Femur (tissue), 1 donor: ENCODE results near the gene MBD3L3.
"Not testable (repeated sequence)": the region's sequence is repeated elsewhere in the genome, so short reads cannot be mapped to it uniquely, and the experiment has no call there.

Experiments
- DNase-seq: peaks from one replicate; pipeline ENCODE4 v3.0.0-alpha.2; 2017

The MBD3L3 gene

DNA sequence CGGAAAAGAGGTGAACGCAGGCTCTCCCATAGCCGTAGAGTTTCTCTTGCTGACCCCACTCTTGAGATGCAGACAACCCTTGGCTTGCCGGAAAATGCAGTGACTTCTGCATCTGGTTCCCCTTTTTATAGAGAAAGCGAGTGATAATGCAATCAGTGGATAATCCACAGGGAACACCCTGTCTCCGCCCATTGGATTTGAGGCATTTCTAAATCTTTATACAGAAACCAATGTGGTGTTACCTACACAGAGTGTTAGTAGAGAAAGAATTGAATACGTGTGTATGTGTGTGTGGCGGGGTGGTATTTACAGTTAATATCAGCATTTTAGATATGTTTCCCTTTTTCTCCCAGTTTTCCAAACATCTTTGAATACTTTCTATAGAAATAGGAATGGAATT lies at the start of gene MBD3L3:
MBD3L3 (minus strand) TSS at position 101 of the 400 bp plus-strand sequence; CDS start at position 30, 71 bp downstream.
- DNase-seq, result not testable (repeated sequence)

DNA sequence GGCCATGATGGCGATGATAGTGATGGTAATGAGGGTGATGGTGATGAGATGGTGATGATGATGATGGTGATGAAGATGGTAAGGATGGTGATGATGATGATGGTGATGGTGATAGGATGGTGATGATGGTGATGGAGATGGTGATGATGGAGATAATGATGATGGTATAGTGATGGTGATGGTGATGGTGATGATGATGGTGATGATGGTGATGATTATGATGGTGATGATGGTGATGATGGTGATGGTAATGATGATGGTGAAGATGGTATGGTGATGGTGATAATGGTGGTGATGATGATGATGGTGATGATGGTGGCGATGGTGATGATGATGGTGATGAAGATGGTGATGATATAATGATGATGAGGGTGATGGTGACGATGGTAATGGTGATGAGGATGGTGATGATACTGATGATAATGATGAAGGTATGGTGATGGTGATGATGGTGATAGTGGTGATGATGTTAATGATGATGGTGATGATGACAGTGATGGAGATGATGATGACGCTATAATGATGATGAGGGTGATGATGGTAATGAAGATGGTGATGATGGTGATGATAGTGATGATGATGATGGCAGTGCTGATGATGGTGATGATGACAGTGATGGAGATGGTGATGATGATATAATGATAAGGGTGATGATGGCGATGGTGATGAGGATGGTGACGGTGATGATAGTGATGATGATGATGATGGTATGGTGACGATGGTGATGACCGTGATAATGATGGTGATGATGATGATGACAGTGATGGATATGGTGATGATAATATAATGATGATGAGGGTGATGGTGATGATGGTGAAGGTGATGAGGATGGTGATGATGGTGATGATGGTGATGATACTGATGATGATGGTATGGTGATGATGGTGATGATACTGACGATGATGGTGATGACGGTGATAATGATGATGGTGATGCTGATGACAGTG lies 48.5 kb upstream of the MBD3L3 start:
- DNase-seq, result no peak

DNA sequence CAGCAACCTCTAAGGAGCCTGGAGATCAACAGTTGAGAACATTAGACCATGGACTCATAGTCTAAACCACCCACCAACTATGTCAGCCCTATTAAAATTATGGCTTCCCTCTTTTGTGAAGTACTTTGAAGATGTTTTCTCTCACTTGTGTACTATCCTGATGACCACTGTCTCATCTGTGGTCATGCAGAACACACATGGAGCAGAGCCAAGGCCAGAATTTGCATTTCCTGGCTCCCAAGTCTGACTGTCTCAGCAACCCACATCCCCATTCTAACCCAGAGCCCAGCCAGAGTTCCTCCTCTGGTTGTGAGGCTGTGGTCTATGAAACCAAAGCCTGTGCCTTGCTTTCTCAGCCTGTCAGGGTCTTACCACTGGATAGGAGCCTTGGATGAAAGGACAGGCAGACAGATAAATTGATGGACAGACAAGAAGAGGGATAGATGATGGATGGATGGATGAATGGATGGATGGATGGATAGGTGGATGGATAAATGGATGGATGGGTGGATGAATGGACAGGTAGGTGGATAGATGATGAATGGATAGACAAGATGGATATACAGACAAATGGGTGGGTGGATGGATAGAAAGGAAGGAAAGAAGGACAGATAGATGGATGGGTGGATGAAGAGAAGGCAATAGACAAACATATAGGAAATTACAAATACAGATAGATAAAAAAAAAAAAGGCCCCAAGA lies 46.4 kb upstream of the MBD3L3 start:
- no peak for DNase-seq

GRCh38 chr19:7101498-7102253 lies 43.2 kb upstream of the MBD3L3 start:
- no peak for DNase-seq

GRCh38 chr19:7099597-7099921 lies 41.1 kb upstream of the MBD3L3 start:
- DNase-seq, result no peak

- peak; percentile 97 for DNase-seq
Observed at GRCh38 chr19:7098701-7099596, 40.5 kb upstream of the MBD3L3 start.

DNA sequence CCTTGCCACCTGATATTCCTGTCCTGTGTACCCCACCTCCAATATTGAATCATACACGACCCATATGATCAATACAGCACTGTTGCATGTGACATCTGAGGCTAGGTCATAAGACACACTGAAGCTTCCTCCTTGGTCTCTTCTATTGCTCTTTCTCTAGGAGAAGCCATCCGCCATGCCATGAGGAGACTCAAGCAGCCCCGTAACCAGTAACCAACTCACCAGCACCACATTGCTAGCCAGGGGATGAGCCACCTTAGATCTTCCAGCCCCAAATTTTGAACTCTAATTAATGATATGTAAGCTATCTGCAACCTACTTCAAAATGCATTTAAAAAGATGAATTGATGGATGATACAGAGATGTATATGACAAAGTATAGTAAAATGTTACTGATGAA lies 39.6 kb upstream of the MBD3L3 start:
- no peak for DNase-seq

DNA sequence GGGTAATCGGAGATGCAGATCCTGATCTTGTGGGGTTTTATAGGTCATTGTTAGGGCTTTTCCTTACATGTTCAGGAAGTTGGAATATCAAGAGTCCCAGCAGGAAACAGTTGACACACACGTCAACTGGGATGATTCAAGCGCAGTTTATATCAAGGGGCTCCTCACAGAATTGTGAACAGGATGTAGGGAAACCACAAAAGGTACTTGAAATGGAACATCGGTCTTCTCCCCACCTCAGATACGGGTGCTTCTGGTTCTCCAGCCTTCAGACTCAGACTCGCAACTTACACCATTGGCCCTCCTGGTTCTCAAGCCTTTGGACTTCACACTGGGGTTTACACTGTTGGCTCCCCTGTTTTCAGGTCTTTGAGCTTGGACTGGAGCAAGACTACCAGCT lies 30.5 kb upstream of the MBD3L3 start:
- no peak for DNase-seq

DNA sequence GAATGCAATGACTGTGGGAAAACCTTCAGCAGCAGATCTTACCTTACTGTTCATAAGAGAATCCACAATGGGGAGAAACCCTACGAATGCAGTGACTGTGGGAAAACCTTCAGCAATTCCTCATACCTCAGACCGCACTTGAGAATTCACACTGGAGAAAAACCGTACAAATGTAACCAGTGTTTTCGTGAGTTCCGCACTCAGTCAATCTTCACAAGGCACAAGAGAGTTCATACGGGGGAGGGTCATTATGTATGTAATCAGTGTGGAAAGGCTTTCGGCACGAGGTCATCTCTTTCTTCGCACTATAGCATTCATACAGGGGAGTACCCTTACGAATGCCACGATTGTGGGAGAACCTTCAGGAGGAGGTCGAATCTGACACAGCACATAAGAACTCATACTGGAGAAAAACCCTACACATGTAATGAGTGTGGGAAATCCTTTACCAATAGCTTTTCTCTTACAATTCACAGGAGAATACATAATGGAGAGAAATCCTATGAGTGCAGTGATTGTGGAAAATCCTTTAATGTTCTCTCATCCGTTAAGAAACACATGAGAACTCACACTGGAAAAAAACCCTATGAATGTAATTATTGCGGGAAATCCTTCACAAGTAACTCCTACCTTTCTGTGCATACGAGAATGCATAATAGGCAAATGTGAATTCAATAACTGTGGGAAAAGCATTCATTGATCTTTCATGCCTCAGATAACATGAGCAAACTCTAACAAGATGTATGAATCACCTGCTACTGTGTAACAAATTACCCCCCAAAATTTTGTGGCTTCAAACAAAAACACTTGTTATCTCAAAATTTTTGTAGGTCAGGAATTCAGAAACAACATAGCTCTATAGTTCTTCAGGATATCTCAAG lies 24.8 kb upstream of the MBD3L3 start:
- no peak for DNase-seq

- DNase-seq, result no peak
Observed at GRCh38 chr19:7078008-7078407, 19.5 kb upstream of the MBD3L3 start.

DNA sequence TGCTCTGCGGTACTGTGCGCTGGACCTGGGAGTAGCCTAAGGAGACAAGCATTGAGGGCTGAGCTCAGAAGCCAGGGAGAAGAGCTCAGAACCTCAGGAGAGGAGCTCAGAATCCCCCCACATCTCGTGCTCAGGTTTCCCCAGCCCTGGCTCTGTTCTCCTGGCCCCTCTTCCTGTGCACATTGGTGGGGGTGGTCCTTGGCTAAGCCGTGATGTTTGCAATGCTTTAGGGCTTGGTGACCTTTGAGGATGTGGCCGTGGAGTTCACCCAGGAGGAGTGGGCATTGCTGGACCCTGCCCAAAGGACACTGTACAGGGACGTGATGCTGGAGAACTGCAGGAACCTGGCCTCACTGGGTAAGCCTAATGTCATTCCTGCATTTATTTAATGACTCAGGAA lies 17.7 kb upstream of the MBD3L3 start:
- no peak for DNase-seq

DNA sequence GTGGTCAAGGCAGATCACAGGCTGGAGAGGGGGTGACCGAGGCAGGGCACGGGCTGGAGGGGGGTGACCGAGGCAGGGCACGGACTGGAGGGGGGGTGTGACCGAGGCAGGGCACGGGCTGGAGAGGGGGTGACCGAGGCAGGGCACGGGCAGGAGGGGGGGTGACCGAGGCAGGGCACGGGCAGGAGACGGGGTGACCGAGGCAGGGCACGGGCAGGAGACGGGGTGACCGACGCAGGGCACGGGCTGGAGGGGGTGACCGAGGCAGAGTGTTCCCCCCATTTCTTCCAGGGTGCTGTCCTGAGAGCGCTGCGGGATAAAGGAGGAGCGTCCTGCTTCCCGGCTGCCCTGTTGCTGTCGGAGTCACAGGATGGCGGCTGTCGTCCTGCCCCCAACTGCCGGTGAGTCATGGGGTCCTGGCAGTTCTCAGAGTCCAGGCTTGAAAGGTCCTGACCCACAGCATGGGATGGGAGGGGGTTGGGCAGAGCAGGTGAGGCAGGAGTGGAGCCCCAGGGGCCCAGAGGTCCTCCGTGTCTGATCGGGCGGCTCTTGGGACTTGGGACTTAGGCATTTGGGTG lies 16.3 kb upstream of the MBD3L3 start:
- DNase-seq, result no peak

- DNase-seq, result no peak
Observed at GRCh38 chr19:7072541-7072940, 14.1 kb upstream of the MBD3L3 start.

DNA sequence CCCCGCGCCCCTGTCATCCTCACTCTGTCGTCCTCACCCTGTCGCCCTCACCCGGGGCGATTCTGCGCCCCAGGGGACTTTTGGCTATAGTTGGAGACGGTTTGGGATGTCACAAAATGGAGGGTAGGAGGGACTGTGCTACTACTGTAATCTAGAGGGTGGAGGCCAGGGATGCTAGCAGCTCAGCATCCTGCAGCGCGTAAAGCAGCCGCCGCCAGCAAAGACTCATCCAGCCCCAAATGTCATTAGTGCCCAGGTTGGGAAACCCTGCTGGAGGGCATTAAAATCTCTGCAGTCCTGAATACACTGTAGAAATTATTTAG lies 11.4 kb upstream of the MBD3L3 start:
- no peak for DNase-seq

- DNase-seq, result peak; percentile 99
Observed at GRCh38 chr19:7069042-7069903, 10.8 kb upstream of the MBD3L3 start, which contains the start of gene ZNF557. ZNF557 (plus strand) TSS chr19:7069703; CDS start chr19:7075075, 5,372 bp downstream.

- DNase-seq, result no peak
Observed at GRCh38 chr19:7068599-7068998, 10.1 kb upstream of the MBD3L3 start.

DNA sequence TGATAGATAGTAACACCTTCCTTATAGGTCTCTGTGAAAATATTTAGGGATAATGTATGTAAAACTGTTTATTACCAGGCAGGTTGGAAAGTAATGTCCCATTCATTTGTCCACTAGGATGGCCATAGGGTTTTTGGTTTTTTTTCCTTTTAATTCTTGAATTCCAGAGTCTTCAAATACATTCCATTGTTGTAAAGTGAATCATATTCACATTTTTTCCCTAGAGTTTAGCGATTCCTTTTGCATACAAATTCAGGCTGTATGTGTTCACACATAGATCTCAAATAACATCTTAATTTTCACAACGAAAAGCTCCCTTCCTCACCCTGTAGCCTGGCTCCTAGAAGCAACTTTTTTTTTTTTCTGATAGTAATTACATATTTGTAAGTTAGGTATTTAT lies 9.2 kb upstream of the MBD3L3 start:
- no peak for DNase-seq

DNA sequence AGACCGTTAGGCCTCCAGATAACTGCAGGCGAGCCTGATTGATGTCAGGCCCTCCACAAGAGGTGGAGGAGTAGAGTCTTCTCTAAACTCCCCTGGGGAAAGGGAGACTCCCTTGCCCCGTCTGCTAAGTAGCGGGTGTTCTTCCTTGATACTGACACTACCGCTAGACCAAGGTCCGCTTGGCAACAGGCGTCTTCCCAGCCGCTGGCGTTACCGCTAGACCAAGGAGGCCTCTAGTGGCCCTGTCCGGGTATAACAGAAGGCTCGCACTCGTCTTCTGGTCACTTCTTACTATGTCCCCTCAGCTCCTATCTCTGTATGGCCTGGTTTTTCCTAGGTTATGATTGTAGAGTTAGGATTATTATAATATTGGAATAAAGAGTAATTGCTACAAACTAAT lies 8.6 kb upstream of the MBD3L3 start:
- DNase-seq, result peak; percentile 30

GRCh38 chr19:7063764-7064418 lies 5.4 kb upstream of the MBD3L3 start:
- no peak for DNase-seq
